OCI-LY7 (cell line): ENCODE results near the gene NDUFB10.

Experiments
- EZH2phosphoT487 ChIP-seq: fragments of 200-600 bp; sonication (generic); IDR thresholded peaks from 2 replicates; pipeline ENCODE4 v1.6.1; 2018; ENCODE audit warnings: low read depth, borderline replicate concordance, mild to moderate bottlenecking, mixed run types, antibody characterized with exemption, low read length, moderate library complexity, mixed read lengths
- TF ChIP-seq, protein P1 (sequence below): fragments of 200-600 bp; sonication (generic); conservative IDR thresholded peaks from 2 replicates; pipeline ENCODE4 v1.5.1; 2014; ENCODE audit warnings: mild to moderate bottlenecking, antibody characterized with exemption, low read length, moderate library complexity, mixed read lengths

DNA sequence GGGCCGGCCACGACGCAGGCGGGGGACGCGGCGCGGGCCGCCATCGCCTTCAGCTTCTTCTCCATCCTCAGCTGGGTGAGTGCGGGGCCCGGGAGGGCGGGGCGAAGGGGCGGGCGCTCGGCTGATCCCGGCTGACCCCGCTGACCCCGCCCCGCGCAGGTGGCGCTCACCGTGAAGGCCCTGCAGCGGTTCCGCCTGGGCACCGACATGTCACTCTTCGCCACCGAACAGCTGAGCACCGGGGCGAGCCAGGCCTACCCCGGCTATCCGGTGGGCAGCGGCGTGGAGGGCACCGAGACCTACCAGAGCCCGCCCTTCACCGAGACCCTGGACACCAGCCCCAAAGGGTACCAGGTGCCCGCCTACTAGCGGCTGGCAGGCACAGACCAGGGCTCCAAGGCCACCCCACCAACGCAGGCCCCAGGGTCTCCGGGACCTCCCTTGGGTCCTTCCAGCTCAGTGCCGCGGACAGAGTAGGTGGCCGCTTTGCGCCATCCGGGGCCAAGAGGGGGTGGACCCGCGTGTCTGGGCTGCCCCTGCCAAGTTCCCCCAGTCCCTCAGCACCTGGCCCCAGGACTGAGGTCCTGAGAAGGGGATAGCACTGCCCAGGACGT lies 33.5 kb downstream of the NDUFB10 start:
- TF ChIP-seq, protein P1, sequence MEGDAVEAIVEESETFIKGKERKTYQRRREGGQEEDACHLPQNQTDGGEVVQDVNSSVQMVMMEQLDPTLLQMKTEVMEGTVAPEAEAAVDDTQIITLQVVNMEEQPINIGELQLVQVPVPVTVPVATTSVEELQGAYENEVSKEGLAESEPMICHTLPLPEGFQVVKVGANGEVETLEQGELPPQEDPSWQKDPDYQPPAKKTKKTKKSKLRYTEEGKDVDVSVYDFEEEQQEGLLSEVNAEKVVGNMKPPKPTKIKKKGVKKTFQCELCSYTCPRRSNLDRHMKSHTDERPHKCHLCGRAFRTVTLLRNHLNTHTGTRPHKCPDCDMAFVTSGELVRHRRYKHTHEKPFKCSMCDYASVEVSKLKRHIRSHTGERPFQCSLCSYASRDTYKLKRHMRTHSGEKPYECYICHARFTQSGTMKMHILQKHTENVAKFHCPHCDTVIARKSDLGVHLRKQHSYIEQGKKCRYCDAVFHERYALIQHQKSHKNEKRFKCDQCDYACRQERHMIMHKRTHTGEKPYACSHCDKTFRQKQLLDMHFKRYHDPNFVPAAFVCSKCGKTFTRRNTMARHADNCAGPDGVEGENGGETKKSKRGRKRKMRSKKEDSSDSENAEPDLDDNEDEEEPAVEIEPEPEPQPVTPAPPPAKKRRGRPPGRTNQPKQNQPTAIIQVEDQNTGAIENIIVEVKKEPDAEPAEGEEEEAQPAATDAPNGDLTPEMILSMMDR: no peak
- no peak for TF ChIP-seq EZH2phosphoT487
